HepG2 (cell line): ENCODE results near the gene OR6S1. TPM values are rescaled to one million over a fixed set of nuclear protein-coding genes. Genes with fewer than 3 reads are reported as not detected.

Experiments
- ATF6 ChIP-seq: sonication (generic); formaldehyde crosslinking; conservative IDR thresholded peaks from 2 replicates; pipeline ENCODE4 v1.4.0; 2020; ENCODE audit warnings: missing genetic modification reagents
- HNRNPL ChIP-seq: fragments of 200-400 bp; formaldehyde crosslinking; IDR thresholded peaks from 2 replicates; pipeline ENCODE4 v1.6.1; 2017; ENCODE audit warnings: mild to moderate bottlenecking, low read depth, low read length
- KLF16 ChIP-seq, 2 experiments: sonication (generic) in 1 of 2; formaldehyde crosslinking in 1 of 2; IDR thresholded peaks; 2 replicates each; pipeline versions ENCODE4 v1.6.1 to v1.8.0; 2016 to 2023; ENCODE audit warnings: missing genetic modification reagents in 2 of 2, missing compliant biosample characterization in 1 of 2
- MIER2 ChIP-seq: IDR thresholded peaks from 2 replicates; pipeline ENCODE4 v1.6.1; 2016; ENCODE audit warnings: missing biosample characterization, missing genetic modification reagents
- MXD4 ChIP-seq: IDR thresholded peaks from 2 replicates; pipeline ENCODE4 v1.6.1; 2016; ENCODE audit warnings: mild to moderate bottlenecking, missing biosample characterization, missing genetic modification reagents
- ZNF260 ChIP-seq: sonication (generic); formaldehyde crosslinking; IDR thresholded peaks from 2 replicates; pipeline ENCODE4 v1.4.0; 2020; ENCODE audit warnings: missing genetic modification reagents, low read depth, mild to moderate bottlenecking, borderline replicate concordance
- ZNF44 ChIP-seq: sonication (generic); formaldehyde crosslinking; IDR thresholded peaks from 2 replicates; pipeline ENCODE4 v1.5.1; 2020; ENCODE audit warnings: mild to moderate bottlenecking, missing genetic modification reagents
- ZNF503 ChIP-seq: sonication (generic); formaldehyde crosslinking; IDR thresholded peaks from 2 replicates; pipeline ENCODE4 v1.4.0; 2020; ENCODE audit warnings: missing genetic modification reagents
- ZNF558 ChIP-seq: sonication (generic); formaldehyde crosslinking; IDR thresholded peaks from 2 replicates; pipeline ENCODE4 v1.9.0; 2022; ENCODE audit warnings: mild to moderate bottlenecking, missing genetic modification reagents, borderline replicate concordance
- polyA plus RNA-seq, 8 experiments: library from polyadenylated mRNA; depleted of rRNA in 3 of 8; stranded (reverse) in 7 of 8; unstranded in 1 of 8; fragments of >200 nt; fragmentation: Illumina TruSeq in 4 of 8; extraction: Trizol in 4 of 8; gene quantifications; 2 replicates each; pipeline versions ENCODE4 v1.2.1 to v1.2.3, GENCODE V29; 2011 to 2016; ENCODE audit warnings: low read depth in 4 of 8, missing spikeins in 1 of 8, mixed read lengths in 1 of 8; ENCODE audit not compliant: insufficient read depth in 1 of 8
- total RNA-seq, 5 experiments: library from RNA; depleted of rRNA; stranded (reverse); fragments of >200 nt; fragmentation: Illumina TruSeq; extraction: Trizol; gene quantifications; 2 replicates each; pipeline ENCODE4 v1.2.3, GENCODE V29; 2016; ENCODE audit warnings: low read depth in 1 of 5

OR6S1 gene
- total and polyA plus RNA-seq, 2 of the 13 experiments (the other 11 are each of a cell fraction or from before 2014, with no cell fraction given): 0.09 TPM; not detected in 1

DNA sequence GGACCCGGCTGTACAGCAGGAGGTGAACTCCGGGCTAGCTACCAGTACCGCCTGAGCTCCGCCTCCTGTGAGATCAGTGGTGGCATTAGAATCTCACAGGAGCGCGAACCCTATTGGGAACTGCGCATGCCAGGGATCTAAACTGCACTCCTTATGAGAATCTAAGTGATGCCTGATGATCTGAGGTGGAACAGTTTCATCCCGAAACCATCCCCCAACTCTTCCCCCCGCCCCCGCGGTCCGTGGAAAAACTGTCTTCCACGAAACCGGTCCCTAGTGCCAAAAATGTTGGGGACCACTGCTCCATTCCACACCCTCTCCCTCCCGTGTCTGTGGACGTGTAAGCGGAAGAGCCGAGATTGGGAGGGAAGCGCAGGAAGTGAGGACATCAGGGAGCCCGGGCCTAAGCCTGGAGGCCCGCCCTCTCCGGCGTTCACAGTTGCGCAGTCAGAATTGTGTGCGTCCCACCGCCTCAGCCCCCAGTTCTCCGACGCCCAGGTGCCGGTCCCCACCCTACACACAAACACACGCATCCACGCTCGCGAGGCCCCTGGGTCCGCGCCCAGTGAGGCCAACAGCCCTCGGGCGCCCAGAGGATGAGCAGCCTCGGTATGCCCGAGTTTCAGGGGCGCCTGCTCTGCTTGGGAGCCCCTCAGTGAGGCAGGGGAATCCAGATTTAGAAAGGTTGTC is 41.1 kb upstream of the OR6S1 start (continued):
- TF ChIP-seq ZNF503: peak; percentile 6
- TF ChIP-seq ZNF44 (CRISPR knock-in tag): peak; percentile 94
- no peak; the same call in 1 of the 2 replicates for TF ChIP-seq MXD4 (CRISPR knock-in tag)
- 0 out of 2 replicates have a peak, but pooled peaks have one; percentile 13 for TF ChIP-seq MIER2
- TF ChIP-seq ATF6: no peak
- no peak for TF ChIP-seq ZNF260 (CRISPR knock-in tag)
- peak; percentile 26; the same call in 1 of the 2 replicates for TF ChIP-seq HNRNPL
- peak in 1 of 2 experiments; percentile 38; a peak in 1 of 4 replicates for TF ChIP-seq KLF16 (CRISPR knock-in tag; IDR thresholded peaks at IDR 0.05)
- TF ChIP-seq ZNF558 (CRISPR knock-in tag): peak; percentile 21; the same call in 1 of the 2 replicates
